Endothelial cell (in vitro differentiated cells): ENCODE results near the gene MACROD2. TPM values are rescaled to one million over a fixed set of nuclear protein-coding genes. Genes with fewer than 3 reads are reported as not detected.

Experiments
- DNase-seq: peaks from one replicate; pipeline ENCODE4 v3.0.0; 2021; ENCODE audit warnings: low spot score
- H3K27ac Mint-ChIP-seq: one replicate; pipeline ENCODE4 v1.8.0; 2021; ENCODE audit warnings: mixed read lengths, inconsistent platforms; ENCODE audit not compliant: unreplicated experiment
- H3K27me3 Mint-ChIP-seq: one replicate; pipeline ENCODE4 v1.8.0; 2021; ENCODE audit warnings: mild to moderate bottlenecking, moderate library complexity, mixed read lengths, inconsistent platforms; ENCODE audit not compliant: unreplicated experiment
- H3K36me3 Mint-ChIP-seq: one replicate; pipeline ENCODE4 v1.8.0; 2021; ENCODE audit warnings: mild to moderate bottlenecking, low read depth, mixed read lengths, inconsistent platforms; ENCODE audit not compliant: unreplicated experiment
- H3K4me1 Mint-ChIP-seq: one replicate; pipeline ENCODE4 v1.8.0; 2021; ENCODE audit warnings: mild to moderate bottlenecking, mixed read lengths, inconsistent platforms; ENCODE audit not compliant: unreplicated experiment
- H3K4me3 Mint-ChIP-seq: one replicate; pipeline ENCODE4 v1.8.0; 2021; ENCODE audit warnings: mild to moderate bottlenecking, mixed read lengths, inconsistent platforms; ENCODE audit not compliant: unreplicated experiment
- H3K9me3 Mint-ChIP-seq: one replicate; pipeline ENCODE4 v1.8.0; 2021; ENCODE audit warnings: mixed read lengths, inconsistent platforms; ENCODE audit not compliant: unreplicated experiment
- total RNA-seq: library from RNA; stranded (reverse); fragmentation: NEBNext Ultra II Directional; extraction: Animal tissue kit (Norgen Biotek cat#: 25700); gene quantifications from one replicate; pipeline ENCODE4 v1.2.1, GENCODE V29; 2021; ENCODE audit not compliant: unreplicated experiment
- TF ChIP-seq, protein P1 (sequence below): fragments of 200-600 bp; sonication (generic); IDR thresholded peaks from one replicate; pipeline ENCODE4 v1.5.0; 2021; ENCODE audit warnings: antibody characterized with exemption; ENCODE audit not compliant: unreplicated experiment

The MACROD2 gene
- total RNA-seq, 1 donor from 2014 or later: 6.4 TPM

DNA sequence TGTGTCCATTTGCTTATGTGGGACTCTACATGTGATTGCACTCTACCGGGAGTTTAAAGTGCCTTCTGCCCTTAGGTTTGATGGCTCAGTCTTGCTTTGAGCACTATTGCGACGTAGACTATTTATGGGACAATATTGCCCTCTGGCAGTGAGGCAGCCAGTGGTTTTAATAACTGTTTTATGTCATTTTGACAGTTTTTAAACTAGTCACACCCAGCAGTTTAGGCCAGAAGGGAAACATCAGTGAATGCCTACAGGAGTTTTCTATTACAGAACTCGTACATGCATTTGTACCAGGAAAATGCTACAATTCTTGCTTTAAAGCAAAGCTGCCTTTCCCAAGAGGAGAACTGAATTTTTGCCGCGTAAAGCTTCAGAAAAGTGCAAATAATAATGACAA lies 1764.3 kb downstream of the MACROD2 start:
- no peaks in the 10 kb centered on the region for H3K36me3 Mint-ChIP-seq
- H3K27me3 Mint-ChIP-seq: no peaks in the 10 kb centered on the region
- H3K27ac Mint-ChIP-seq: no peak overlapping the region
- DNase-seq: no peak
- H3K4me1 Mint-ChIP-seq: no peaks in the 10 kb centered on the region
- TF ChIP-seq, protein P1, sequence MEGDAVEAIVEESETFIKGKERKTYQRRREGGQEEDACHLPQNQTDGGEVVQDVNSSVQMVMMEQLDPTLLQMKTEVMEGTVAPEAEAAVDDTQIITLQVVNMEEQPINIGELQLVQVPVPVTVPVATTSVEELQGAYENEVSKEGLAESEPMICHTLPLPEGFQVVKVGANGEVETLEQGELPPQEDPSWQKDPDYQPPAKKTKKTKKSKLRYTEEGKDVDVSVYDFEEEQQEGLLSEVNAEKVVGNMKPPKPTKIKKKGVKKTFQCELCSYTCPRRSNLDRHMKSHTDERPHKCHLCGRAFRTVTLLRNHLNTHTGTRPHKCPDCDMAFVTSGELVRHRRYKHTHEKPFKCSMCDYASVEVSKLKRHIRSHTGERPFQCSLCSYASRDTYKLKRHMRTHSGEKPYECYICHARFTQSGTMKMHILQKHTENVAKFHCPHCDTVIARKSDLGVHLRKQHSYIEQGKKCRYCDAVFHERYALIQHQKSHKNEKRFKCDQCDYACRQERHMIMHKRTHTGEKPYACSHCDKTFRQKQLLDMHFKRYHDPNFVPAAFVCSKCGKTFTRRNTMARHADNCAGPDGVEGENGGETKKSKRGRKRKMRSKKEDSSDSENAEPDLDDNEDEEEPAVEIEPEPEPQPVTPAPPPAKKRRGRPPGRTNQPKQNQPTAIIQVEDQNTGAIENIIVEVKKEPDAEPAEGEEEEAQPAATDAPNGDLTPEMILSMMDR: no peak
- H3K4me3 Mint-ChIP-seq: no peak overlapping the region
- H3K9me3 Mint-ChIP-seq: no peaks in the 10 kb centered on the region

DNA sequence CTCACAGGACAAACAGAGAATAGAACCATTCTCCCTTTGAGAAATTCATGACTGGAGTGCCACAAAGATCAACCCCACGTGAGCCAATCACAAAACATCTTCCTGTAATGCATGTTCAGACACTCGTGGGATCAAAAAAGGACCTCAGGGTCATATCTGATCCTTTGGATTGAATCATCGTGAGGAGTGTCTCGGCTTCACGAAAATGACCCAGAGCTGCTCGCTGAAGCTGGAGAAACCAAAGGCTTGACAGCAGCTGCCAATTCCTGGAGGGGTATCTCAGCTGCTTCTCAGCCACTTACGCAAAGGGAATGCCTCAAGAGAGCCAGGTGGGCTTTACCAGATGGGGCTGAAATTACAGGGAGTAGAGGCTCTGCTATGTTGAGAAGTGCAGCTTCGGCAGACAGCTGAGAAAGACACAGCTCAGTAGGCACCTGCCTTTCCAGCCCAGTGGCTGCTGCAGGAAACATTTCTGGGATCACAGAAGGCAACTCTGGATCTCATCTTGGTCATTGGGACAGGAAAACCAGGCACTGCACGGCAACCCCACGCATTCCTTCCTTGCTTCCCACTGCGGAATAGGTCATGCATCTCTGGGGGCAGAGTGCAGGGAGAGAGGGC lies 1764.8 kb downstream of the MACROD2 start:
- no peaks in the 10 kb centered on the region for H3K4me1 Mint-ChIP-seq
- no peaks in the 10 kb centered on the region for H3K9me3 Mint-ChIP-seq
- H3K36me3 Mint-ChIP-seq: no peaks in the 10 kb centered on the region
- TF ChIP-seq, protein P1: no peak
- no peak for DNase-seq
- no peak overlapping the region for H3K27ac Mint-ChIP-seq
- no peaks in the 10 kb centered on the region for H3K27me3 Mint-ChIP-seq
- no peak overlapping the region for H3K4me3 Mint-ChIP-seq

GRCh38 chr20:15763366-15763765 lies 1768.0 kb downstream of the MACROD2 start:
- H3K4me1 Mint-ChIP-seq: no peaks in the 10 kb centered on the region
- DNase-seq: no peak
- TF ChIP-seq, protein P1: no peak

GRCh38 chr20:15767586-15767985 lies 1772.3 kb downstream of the MACROD2 start:
- Mint-ChIP-seq H3K4me3 (no peak overlapping the region), H3K4me1 (no peaks in the 10 kb centered on the region), H3K27me3 (no peaks in the 10 kb centered on the region), H3K9me3 (no peaks in the 10 kb centered on the region), H3K36me3 (no peaks in the 10 kb centered on the region), H3K27ac (no peak overlapping the region)
- no peak for DNase-seq
- TF ChIP-seq, protein P1: no peak

More at GRCh38 chr20:15763366-15763765, 1768.0 kb downstream of the MACROD2 start:
- no peak overlapping the region for H3K27ac Mint-ChIP-seq
- no peaks in the 10 kb centered on the region for H3K9me3 Mint-ChIP-seq
- no peaks in the 10 kb centered on the region for H3K27me3 Mint-ChIP-seq
- H3K36me3 Mint-ChIP-seq: no peaks in the 10 kb centered on the region
- no peak overlapping the region for H3K4me3 Mint-ChIP-seq

DNA sequence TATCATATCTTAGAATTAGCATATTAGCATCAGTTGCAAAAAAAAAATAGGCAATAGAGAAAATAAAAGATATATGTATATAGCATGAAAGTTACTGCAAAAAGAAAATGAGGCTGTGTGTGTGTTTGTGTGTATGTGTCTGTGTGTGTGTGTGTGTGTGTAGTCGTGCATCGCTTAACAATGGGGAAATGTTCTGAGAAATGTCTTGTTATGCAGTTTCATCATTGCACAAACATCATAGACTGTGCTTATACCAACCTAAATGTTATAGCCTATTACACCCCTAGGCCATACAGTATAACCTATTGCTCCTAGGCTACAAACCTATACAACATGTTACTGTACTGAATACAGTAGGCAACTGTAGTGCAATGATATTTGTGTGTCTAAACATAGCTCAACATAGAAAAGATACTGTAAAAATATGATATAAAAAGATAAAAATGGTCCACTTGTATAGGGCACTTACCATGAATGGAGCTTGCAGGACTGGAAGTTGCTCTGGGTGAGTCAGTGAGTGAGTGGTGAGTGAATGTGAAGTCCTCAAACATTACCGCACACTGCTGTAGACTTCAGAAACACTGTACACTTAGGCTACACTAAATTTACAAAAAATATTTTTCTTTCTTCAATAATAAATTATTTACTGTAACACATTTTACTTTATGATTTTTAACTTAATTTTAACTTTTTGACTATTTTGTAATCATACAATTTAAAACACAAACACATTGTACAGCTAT lies 1772.9 kb downstream of the MACROD2 start:
- no peak for DNase-seq
- H3K27me3 Mint-ChIP-seq: no peaks in the 10 kb centered on the region
- no peak overlapping the region for H3K4me3 Mint-ChIP-seq
- H3K9me3 Mint-ChIP-seq: no peaks in the 10 kb centered on the region
- H3K27ac Mint-ChIP-seq: no peak overlapping the region
- H3K36me3 Mint-ChIP-seq: no peaks in the 10 kb centered on the region
- TF ChIP-seq, protein P1: no peak
- no peaks in the 10 kb centered on the region for H3K4me1 Mint-ChIP-seq
